IMR-90 (cell line): ENCODE data around the gene CPB2. TPM values are rescaled to one million over a fixed set of nuclear protein-coding genes. Genes with fewer than 3 reads are reported as not detected.

ENCODE experiments used
- ATAC-seq: fragments of 200-7000 bp; cut with Tn5 transposase; 2 replicates; pipeline ENCODE4 v1.9.1; 2020; ENCODE audit warnings: low read depth, mild to moderate bottlenecking, moderate library complexity
- BruUV-seq: library from RNA; stranded (reverse); fragments of 400-500 nt; replicated peaks from 2 replicates; lab custom pipeline; 2021; lab: Mats Ljungman, UMichigan
- CTCF ChIA-PET: fragments of 300-600 bp; formaldehyde crosslinking; extraction: SDS; loops from one replicate; lab custom pipeline; 2021; ENCODE audit warnings: antibody characterized with exemption; lab: Yijun Ruan, JAX
- POLR2A ChIA-PET: fragments of 300-600 bp; sonication (Branson Sonifier 250); formaldehyde crosslinking; loops from one replicate; lab custom pipeline; 2022; ENCODE audit warnings: antibody characterized with exemption; ENCODE audit not compliant: unreplicated experiment; lab: Charles Lee
- DNase-seq: peaks from one replicate; pipeline ENCODE4 v3.0.0; 2013
- H2AFZ ChIP-seq: replicated peaks from 2 replicates; pipeline ENCODE3; 2013; ENCODE audit warnings: low read length, mild to moderate bottlenecking; ENCODE audit not compliant: poor library complexity
- H2AK5ac ChIP-seq: 2 replicates; pipeline ENCODE4 v1.6.1; 2013; ENCODE audit warnings: low read depth, low read length, inconsistent platforms
- H2AK9ac ChIP-seq: replicated peaks from 2 replicates; pipeline ENCODE3; 2013; ENCODE audit warnings: mild to moderate bottlenecking, low read depth, low read length, moderate library complexity; ENCODE audit not compliant: poor library complexity
- H2BK120ac ChIP-seq: 2 replicates; pipeline ENCODE4 v1.6.1; 2013; ENCODE audit warnings: low read depth, low read length, inconsistent platforms
- H2BK15ac ChIP-seq: 3 replicates; pipeline ENCODE4 v1.6.1; 2013; ENCODE audit warnings: low read depth, low read length, inconsistent platforms
- H2BK20ac ChIP-seq: 2 replicates; pipeline ENCODE4 v1.6.1; 2013; ENCODE audit warnings: low read depth, mild to moderate bottlenecking, inconsistent platforms, low read length, moderate library complexity
- H2BK5ac ChIP-seq: 2 replicates; pipeline ENCODE4 v1.6.1; 2013; ENCODE audit warnings: mild to moderate bottlenecking, low read depth, low read length, inconsistent platforms; ENCODE audit not compliant: poor library complexity, severe bottlenecking
- H3K14ac ChIP-seq: replicated peaks from 2 replicates; pipeline ENCODE4 v1.6.1; 2013; ENCODE audit warnings: low read depth, low read length, inconsistent platforms
- H3K18ac ChIP-seq: 2 replicates; pipeline ENCODE4 v1.6.1; 2013; ENCODE audit warnings: low read depth, low read length, control low read depth
- H3K23ac ChIP-seq: 2 replicates; pipeline ENCODE4 v1.6.1; 2013; ENCODE audit warnings: low read depth, low read length, inconsistent platforms
- H3K27ac ChIP-seq: 2 replicates; pipeline ENCODE4 v1.5.1; 2013; ENCODE audit warnings: mild to moderate bottlenecking, control low read depth, low read length; ENCODE audit not compliant: insufficient read depth
- H3K27me3 ChIP-seq: 2 replicates; pipeline ENCODE4 v1.6.1; 2013; ENCODE audit warnings: low read length; ENCODE audit not compliant: control insufficient read depth, insufficient read depth
- H3K36me3 ChIP-seq: 2 replicates; pipeline ENCODE4 v1.6.1; 2013; ENCODE audit warnings: low read length, mixed read lengths; ENCODE audit not compliant: control insufficient read depth, insufficient read depth
- H3K4ac ChIP-seq: 2 replicates; pipeline ENCODE4 v1.6.1; 2013; ENCODE audit warnings: low read depth, low read length, inconsistent platforms
- H3K4me1 ChIP-seq: 2 replicates; pipeline ENCODE4 v1.6.1; 2013; ENCODE audit warnings: low read length, mixed read lengths; ENCODE audit not compliant: control insufficient read depth, insufficient read depth
- H3K4me2 ChIP-seq: 2 replicates; pipeline ENCODE4 v1.6.1; 2013; ENCODE audit warnings: low read depth, mild to moderate bottlenecking, control low read depth, low read length, moderate library complexity
- H3K4me3 ChIP-seq: 2 replicates; pipeline ENCODE4 v1.5.1; 2013; ENCODE audit warnings: low read depth, mild to moderate bottlenecking, control low read depth, low read length, moderate library complexity; ENCODE audit not compliant: insufficient read depth
- H3K56ac ChIP-seq: 2 replicates; pipeline ENCODE4 v1.6.1; 2013; ENCODE audit warnings: low read length, inconsistent platforms; ENCODE audit not compliant: insufficient read depth; ENCODE audit errors: extremely low read depth
- H3K79me1 ChIP-seq, 2 experiments: 2 replicates each; pipeline ENCODE4 v1.6.1; 2013; ENCODE audit warnings: low read length in 2 of 2, inconsistent platforms in 1 of 2, low read depth in 1 of 2
- H3K9ac ChIP-seq: 2 replicates; pipeline ENCODE4 v1.6.1; 2013; ENCODE audit warnings: low read depth, low read length, control low read depth
- H3K9me1 ChIP-seq: 2 replicates; pipeline ENCODE4 v1.6.1; 2013; ENCODE audit warnings: low read length, inconsistent platforms; ENCODE audit not compliant: insufficient read depth
- H3K9me3 ChIP-seq: 2 replicates; pipeline ENCODE4 v1.6.1; 2013; ENCODE audit warnings: low read length; ENCODE audit not compliant: control insufficient read depth, insufficient read depth
- H4K20me1 ChIP-seq: 2 replicates; pipeline ENCODE4 v1.6.1; 2013; ENCODE audit warnings: low read length, inconsistent platforms; ENCODE audit not compliant: insufficient read depth
- H4K5ac ChIP-seq: 2 replicates; pipeline ENCODE4 v1.6.1; 2013; ENCODE audit warnings: mild to moderate bottlenecking, low read depth, low read length, control low read depth
- H4K8ac ChIP-seq, 2 experiments: 2 replicates each; pipeline ENCODE4 v1.6.1; 2013; ENCODE audit warnings: low read depth in 2 of 2, low read length in 2 of 2, control low read depth in 1 of 2, inconsistent platforms in 1 of 2
- H4K91ac ChIP-seq: 2 replicates; pipeline ENCODE4 v1.6.1; 2013; ENCODE audit warnings: low read depth, low read length, inconsistent platforms; ENCODE audit not compliant: insufficient read depth
- BHLHE40 ChIP-seq: fragments of 150-350 bp; IDR thresholded peaks from 2 replicates; pipeline ENCODE4 v1.6.1; 2016; ENCODE audit warnings: mild to moderate bottlenecking, low read depth, low read length
- CEBPB ChIP-seq: IDR thresholded peaks from 2 replicates; pipeline ENCODE4 v1.6.1; 2012; ENCODE audit warnings: low read depth, low read length, improper control_type of control experiment
- CHD1 ChIP-seq: IDR thresholded peaks from 2 replicates; pipeline ENCODE4 v1.6.1; 2012; ENCODE audit warnings: low read depth, low read length, improper control_type of control experiment
- CTCF ChIP-seq: conservative IDR thresholded peaks from 2 replicates; pipeline ENCODE4 v1.5.1; 2012; ENCODE audit warnings: mild to moderate bottlenecking, low read depth, low read length, improper control_type of control experiment
- FOS ChIP-seq: fragments of 150-350 bp; IDR thresholded peaks from 2 replicates; pipeline ENCODE4 v1.6.1; 2016; ENCODE audit warnings: low read depth, low read length
- MAFK ChIP-seq: IDR thresholded peaks from 2 replicates; pipeline ENCODE4 v1.6.1; 2012; ENCODE audit warnings: low read depth, low read length, improper control_type of control experiment
- MAZ ChIP-seq: IDR thresholded peaks from 2 replicates; pipeline ENCODE4 v1.6.1; 2012; ENCODE audit warnings: low read depth, mild to moderate bottlenecking, low read length, improper control_type of control experiment, moderate library complexity, borderline replicate concordance
- MXI1 ChIP-seq: IDR thresholded peaks from 2 replicates; pipeline ENCODE4 v1.6.1; 2012; ENCODE audit warnings: low read depth, mild to moderate bottlenecking, low read length, moderate library complexity, borderline replicate concordance
- NFE2L2 ChIP-seq: fragments of 150-350 bp; IDR thresholded peaks from 2 replicates; pipeline ENCODE4 v1.6.1; 2016; ENCODE audit warnings: low read depth, mild to moderate bottlenecking, low read length
- POLR2A ChIP-seq: IDR thresholded peaks from 2 replicates; pipeline ENCODE4 v1.6.1; 2012; ENCODE audit warnings: mild to moderate bottlenecking, low read depth, low read length
- RAD21 ChIP-seq: IDR thresholded peaks from 2 replicates; pipeline ENCODE4 v1.6.1; 2012; ENCODE audit warnings: low read length, improper control_type of control experiment
- RCOR1 ChIP-seq: IDR thresholded peaks from 2 replicates; pipeline ENCODE4 v1.6.1; 2012; ENCODE audit warnings: mild to moderate bottlenecking, low read length, improper control_type of control experiment; ENCODE audit not compliant: insufficient replicate concordance
- RFX5 ChIP-seq: IDR thresholded peaks from 2 replicates; pipeline ENCODE4 v1.8.0; 2012; ENCODE audit warnings: low read depth, mild to moderate bottlenecking, low read length, moderate library complexity
- SMC3 ChIP-seq: fragments of 150-350 bp; IDR thresholded peaks from 2 replicates; pipeline ENCODE4 v1.6.1; 2016; ENCODE audit warnings: low read depth, mild to moderate bottlenecking, antibody characterized with exemption, low read length, moderate library complexity
- WGBS, 2 experiments: methylation state at CpG; one replicate each; pipeline versions ENCODE4 v1.1.5 to v1.1.7; 2013; ENCODE audit warnings: missing lambda C conversion rate in 2 of 2; ENCODE audit not compliant: insufficient read length in 1 of 2; ENCODE audit errors: extremely low coverage in 2 of 2; 5-methylcytosine and 5-hydroxymethylcytosine counted together
- dilution Hi-C: fragments of 300-500 bp; cut with HindIII; formaldehyde crosslinking; loops from one replicate; pipeline ENCODE4 v1.14.3; 2018; ENCODE audit warnings: low sequenced_read_pairs; ENCODE audit not compliant: unreplicated experiment
- in situ Hi-C: fragments of 300-500 bp; cut with MboI; formaldehyde crosslinking; loops from 3 replicates; pipeline ENCODE4 v1.14.3; 2019; ENCODE audit warnings: low sequenced_read_pairs, inconsistent platforms, mixed read lengths
- intact Hi-C: fragments of 100-400 bp; cut with micrococcal nuclease; formaldehyde crosslinking; loops from 2 replicates; pipeline ENCODE4 v1.10.0; 2022
- polyA plus RNA-seq, 3 experiments: library from polyadenylated mRNA; depleted of rRNA; stranded (reverse); fragments of >200 nt; gene quantifications; 2 replicates each; pipeline ENCODE4 v1.2.3, GENCODE V29; 2012; ENCODE audit warnings: low replicate concordance in 1 of 3
- total RNA-seq: library from RNA; depleted of rRNA; stranded (reverse); fragments of >200 nt; gene quantifications from 2 replicates; pipeline ENCODE4 v1.2.3, GENCODE V29; 2012
- TF ChIP-seq, protein P1 (sequence below): fragments of 150-350 bp; IDR thresholded peaks from 2 replicates; pipeline ENCODE4 v1.6.1; 2016; ENCODE audit warnings: low read depth, mild to moderate bottlenecking, low read length, moderate library complexity, borderline replicate concordance
- TF ChIP-seq, protein P2 (sequence below): fragments of 150-350 bp; IDR thresholded peaks from 2 replicates; pipeline ENCODE4 v1.6.1; 2017; ENCODE audit warnings: mild to moderate bottlenecking, antibody characterized with exemption, low read length, low read depth

The CPB2 gene
- total and polyA plus RNA-seq, 2 of the 4 experiments (the other 2 are of a cell fraction), result not detected

DNA sequence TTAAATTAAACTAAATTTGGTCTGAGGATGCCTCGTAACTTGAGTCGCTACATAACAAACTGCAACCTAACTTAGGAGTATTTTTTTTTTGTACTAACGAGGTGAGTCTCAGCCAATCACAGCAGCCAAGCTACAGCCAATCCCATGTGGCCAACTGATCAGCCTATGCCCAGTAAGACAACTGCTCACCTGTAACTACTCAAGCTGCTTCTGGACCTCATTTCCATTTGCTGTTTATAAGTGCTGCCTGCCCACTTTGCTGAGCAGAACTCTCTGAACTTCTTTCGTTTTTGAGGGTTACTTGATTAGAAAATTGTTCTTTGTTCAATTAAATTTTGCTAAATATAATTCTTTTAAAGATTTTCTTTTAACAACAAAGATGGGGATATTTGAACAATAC, 3.8 kb downstream of the CPB2 start:
- Histone ChIP-seq H2BK15ac (no peak overlapping the region), H2AK5ac (no peak overlapping the region), H3K14ac (no peak overlapping the region), H3K79me1 (no peaks in the 10 kb centered on the region), H3K23ac (no peak overlapping the region), H4K8ac (no peak overlapping the region), H3K9ac (no peak overlapping the region), H2AFZ (no peak overlapping the region), H2AK9ac (no peak overlapping the region), H3K4ac (no peak overlapping the region), H2BK5ac (no peak overlapping the region), H3K4me1 (no peaks in the 10 kb centered on the region), H3K27me3 (0 out of 2 replicates have a peak, but pooled peaks cover 3% of the 10 kb centered on the region), H3K18ac (no peak overlapping the region), H3K36me3 (no peaks in the 10 kb centered on the region), H3K9me3 (no peaks in the 10 kb centered on the region), H3K56ac (no peak overlapping the region), H4K5ac (no peak overlapping the region), H4K20me1 (no peaks in the 10 kb centered on the region), H3K4me3 (no peak overlapping the region), H4K91ac (no peak overlapping the region), H3K4me2 (no peak overlapping the region), H2BK20ac (no peak overlapping the region), H3K9me1 (no peaks in the 10 kb centered on the region), H3K27ac (no peak overlapping the region), H2BK120ac (no peak overlapping the region)
- intact Hi-C loops (no loop called here), in situ Hi-C loops (no loop called here), dilution Hi-C loops (no loop called here)
- ATAC-seq, result no peak
- TF ChIP-seq RAD21, result no peak
- no peak for TF ChIP-seq FOS
- TF ChIP-seq SMC3, result no peak
- TF ChIP-seq RFX5, result no peak
- no peak for TF ChIP-seq CTCF
- TF ChIP-seq, protein P1, sequence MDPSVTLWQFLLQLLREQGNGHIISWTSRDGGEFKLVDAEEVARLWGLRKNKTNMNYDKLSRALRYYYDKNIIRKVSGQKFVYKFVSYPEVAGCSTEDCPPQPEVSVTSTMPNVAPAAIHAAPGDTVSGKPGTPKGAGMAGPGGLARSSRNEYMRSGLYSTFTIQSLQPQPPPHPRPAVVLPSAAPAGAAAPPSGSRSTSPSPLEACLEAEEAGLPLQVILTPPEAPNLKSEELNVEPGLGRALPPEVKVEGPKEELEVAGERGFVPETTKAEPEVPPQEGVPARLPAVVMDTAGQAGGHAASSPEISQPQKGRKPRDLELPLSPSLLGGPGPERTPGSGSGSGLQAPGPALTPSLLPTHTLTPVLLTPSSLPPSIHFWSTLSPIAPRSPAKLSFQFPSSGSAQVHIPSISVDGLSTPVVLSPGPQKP, result no peak
- TF ChIP-seq MXI1, result no peak
- TF ChIP-seq BHLHE40, result no peak
- no peak for TF ChIP-seq CEBPB
- TF ChIP-seq NFE2L2, result no peak
- no peak for TF ChIP-seq MAZ
- TF ChIP-seq, protein P2, sequence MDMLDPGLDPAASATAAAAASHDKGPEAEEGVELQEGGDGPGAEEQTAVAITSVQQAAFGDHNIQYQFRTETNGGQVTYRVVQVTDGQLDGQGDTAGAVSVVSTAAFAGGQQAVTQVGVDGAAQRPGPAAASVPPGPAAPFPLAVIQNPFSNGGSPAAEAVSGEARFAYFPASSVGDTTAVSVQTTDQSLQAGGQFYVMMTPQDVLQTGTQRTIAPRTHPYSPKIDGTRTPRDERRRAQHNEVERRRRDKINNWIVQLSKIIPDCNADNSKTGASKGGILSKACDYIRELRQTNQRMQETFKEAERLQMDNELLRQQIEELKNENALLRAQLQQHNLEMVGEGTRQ, result no peak
- TF ChIP-seq CHD1, result no peak
- TF ChIP-seq RCOR1, result no peak
- no peak for TF ChIP-seq MAFK
- no peak for TF ChIP-seq POLR2A
- BruUV-seq, result no TSS peak
- no peak for DNase-seq
- no CpG with 5 or more reads among the region's 4 CpGs for WGBS, 2 experiments
- ChIA-PET CTCF (no interaction called here), POLR2A (no interaction called here)
